ENCODE results near the gene PLEKHM3.
"Not testable (repeated sequence)": the region's sequence is repeated elsewhere in the genome, so short reads cannot be mapped to it uniquely, and the experiment has no call there.

PLEKHM3 gene

DNA sequence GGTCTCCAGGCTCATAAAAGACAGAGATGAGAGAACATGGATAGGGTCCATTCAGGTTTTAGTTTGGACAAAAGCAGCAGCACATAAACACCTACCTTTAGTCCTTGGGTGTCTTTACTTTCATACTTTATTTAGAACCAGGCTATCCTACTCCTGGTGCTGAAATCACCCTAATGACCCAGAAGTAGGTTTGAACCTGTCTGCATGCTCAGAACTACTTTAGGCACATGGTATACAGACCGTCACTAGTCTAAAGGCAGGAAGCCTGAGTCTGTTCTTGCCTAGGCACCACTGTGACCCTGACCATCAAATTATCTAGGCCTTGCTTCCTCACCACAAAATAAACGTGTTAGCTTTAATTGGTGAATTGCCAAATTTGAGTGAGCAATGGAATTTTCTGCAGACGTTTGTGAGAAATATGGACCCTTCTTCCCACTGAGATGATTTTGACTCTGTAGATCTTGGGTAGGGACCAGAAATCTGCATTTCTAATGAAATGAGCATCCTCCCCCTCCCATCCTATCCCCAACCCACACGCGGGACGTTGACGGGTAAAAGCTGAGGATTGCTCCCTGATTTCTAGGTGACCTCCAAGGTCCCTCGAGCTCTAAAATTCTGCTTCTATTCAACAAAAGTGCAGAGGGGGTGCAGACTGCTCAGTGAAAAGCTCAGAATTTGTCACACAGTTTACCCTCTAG is 75.1 kb downstream of the PLEKHM3 start:
- no peak for DNase-seq

DNA sequence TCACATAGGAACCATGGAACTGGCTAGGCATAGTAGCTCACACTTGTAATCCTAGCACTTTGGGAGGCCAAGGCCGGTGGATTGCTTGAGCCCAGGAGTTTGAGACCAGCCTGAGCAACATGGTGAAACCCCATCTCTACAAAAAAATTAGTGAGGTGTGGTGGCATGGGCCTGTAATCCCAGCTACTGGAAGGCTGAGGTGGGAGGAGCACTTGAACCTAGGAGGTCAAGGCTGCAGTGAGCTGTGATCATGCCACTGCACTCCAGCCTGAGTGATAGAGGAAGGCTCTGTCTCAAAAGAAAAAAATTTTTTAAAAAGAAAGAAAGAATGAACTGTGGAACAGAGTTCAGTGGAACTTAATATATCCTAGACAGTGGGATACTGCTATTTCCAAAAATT is 76.1 kb downstream of the PLEKHM3 start:
- not testable (repeated sequence) for DNase-seq

DNA sequence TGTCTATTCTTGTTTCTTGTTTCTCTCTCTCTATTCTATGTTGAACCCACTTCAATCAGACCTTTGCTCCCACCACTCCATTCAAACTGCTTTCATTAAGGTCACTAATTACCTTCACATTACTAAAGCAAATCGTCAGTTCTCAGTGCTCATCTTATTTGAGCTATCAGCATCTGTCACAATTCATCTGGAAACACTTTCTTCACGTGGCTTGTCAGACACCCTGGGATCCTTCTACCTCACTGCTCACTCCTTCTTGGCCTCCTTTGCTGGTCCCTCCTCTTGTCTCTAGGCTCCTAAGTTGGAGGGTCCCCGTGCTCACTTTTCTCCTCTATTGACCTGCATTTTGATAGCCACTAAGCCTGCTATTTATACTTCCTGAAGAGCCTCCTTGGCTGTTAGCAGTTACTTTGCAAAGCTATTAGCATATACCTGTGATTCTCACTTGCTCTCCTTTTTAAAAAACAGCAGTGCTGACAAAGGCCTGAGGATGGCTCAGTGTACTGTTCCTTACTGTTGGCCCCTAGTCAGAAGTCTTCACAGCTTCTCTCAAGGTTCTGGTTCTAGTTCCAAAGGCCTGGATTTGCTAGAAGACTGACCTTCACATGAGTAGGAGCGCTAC is 80.2 kb downstream of the PLEKHM3 start:
- DNase-seq, result no peak

DNA sequence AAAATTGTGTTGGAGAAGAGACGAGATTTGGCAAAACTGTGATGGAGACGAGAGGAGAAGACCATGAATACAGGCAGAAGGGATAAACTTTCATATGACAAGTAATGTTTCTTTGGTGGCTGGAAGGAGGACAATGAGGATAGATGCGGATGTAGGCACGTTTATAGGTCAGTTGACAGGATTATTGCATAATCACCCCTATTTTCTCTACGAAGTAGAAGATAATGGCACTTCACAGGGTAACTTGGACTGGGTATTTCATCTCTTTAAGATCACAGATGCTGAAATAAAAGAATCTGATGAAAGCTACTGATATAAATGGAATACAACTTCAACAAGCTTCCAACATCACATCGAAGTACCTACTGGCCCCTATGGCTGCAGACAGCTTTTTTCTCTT is 81.0 kb downstream of the PLEKHM3 start:
- DNase-seq, result no peak

DNA sequence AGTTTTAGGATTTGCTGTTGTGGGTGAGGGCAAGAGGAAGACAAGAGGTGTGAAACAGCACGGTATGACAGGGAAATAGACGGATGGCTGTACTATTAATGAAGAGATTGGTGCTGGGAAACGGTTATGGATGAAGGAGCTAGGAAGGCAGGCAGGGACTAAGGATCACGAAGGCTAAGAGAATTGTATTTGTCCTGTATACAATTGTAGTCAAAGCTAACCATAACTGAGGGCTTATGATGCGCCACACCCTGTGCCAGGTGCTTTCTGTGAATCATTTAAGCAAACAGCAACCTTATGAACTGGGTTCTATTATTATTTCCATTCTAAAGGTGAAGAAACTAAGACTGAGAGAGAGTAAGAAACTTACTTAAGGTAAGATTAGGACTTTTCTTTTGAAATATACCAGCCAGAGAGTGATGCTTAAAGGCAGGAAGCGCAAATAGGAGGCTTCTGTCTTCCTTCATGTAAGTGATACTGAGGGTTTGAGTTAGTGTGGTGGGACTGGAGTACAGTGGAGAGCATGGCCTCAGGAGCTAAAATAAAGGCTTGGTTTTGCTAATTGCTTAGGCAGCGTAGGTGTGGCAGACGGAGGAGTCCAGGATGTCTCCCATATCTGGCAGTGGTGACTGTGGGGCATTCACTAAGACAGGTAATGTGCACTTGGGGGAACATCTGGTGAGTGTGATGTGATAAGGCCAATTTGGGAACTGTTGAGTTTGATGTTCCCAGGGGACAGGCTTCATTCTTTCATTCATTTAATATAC is 85.8 kb downstream of the PLEKHM3 start:
- DNase-seq, result no peak

DNA sequence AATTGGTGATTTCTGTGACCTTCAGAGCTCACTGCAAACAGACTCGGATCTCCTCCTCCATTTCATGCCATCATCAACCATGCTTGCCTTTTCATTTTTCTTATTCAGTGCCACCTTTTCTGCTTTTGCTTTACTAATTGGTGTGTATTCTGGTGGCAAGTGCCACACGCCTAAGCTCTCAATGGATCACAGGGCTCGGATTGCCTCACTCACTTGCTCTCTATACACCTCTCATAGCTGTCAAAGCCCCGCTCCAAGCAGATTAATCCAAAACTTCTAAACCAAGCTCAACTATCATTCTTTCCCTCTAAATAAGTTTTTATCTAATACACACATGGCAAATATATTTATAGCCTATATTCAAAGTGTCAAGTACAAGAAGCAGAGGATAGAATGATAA is 86.4 kb downstream of the PLEKHM3 start:
- no peak for DNase-seq

DNA sequence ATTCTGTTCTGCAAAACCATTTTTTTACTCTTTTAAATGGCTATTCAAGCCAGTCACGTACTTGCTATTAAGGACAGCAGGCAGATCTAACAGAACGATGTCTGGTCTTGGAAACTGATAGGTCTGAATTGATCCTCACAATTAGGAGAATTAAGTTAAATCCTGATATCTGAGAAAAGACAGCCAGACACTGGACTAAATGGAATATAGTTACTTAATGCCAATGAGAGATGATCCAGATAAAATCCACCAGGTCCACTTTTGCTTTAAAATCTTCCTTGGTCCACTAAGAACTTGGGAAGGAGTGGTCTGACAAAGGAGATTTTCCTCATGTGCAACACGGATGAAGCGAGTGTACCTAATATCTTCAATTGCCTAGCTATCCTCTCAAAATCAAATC is 86.9 kb downstream of the PLEKHM3 start:
- no peak for DNase-seq

DNA sequence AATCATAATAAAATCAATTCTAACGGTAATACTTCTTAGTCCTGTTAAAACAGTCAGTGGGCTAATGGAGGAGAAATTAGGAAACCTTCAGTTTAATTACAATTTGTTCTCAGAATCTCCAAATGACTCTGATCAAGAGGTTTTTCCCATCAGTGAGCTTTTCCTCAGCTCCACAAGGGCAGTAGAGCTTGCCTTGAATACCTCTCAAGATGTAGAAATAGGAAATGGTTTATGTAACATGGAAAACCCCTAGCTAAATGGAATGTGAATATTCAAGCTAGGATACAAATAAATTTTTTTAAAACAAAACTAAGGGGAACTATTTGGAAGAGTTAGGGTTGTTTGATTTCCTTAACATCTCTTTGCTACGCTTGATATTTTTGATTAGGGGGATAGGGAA is 87.5 kb downstream of the PLEKHM3 start:
- no peak for DNase-seq

DNA sequence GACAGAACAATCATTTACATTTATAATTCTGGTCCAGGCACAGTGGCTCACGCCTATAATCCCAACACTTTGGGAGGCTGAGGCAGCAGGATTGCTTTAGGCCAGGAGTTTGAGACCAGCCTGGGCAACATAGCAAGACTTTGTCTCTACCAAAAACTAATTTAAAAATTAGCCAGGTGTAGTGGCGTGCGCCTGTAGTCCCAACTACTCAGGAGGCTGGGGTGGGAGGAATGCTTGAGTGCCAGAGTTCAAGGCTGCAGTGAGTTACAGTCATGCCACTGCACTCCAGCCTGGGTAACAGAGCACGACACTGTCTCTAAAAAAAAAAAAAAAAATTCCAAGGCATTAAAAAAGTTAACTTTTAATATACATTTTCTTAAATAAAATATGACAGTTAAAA is 88.1 kb downstream of the PLEKHM3 start:
- DNase-seq, result no peak

DNA sequence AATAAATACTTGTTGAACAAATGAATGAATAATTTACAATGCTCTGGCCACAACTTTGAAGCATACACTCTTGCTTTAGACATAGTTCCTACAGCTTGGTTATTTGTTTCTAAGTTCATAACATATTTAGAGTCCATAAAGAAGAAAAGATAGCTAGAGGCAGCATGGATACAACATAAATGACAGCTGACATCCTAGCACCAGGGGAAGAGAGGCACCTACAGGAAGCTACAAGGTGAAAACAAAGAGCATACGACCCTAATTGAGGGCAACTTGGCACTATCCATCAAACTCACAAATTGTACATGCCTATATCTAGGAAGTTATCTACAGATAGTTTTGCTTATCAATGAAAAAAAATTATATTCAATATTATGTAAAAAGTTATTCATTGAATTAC is 88.9 kb downstream of the PLEKHM3 start:
- no peak for DNase-seq

DNA sequence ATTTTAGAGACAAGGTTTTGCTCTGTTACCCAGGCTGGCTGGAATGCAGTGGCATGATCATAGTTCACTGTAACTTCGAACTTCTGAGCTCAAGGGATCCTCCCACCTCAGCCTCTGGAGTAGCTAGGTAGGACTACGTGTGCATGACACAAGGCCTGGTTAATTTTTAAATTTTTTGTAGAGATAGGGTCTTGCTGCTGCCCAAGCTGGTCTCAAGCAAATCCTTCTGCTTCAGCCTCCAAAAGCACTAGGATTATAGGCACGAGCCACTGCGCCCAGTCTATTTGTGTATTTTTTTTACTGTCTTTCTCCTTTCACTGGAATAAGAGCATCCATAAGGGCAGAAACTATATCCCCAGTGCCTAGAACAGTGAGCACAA is 89.3 kb downstream of the PLEKHM3 start:
- DNase-seq, result no peak

DNA sequence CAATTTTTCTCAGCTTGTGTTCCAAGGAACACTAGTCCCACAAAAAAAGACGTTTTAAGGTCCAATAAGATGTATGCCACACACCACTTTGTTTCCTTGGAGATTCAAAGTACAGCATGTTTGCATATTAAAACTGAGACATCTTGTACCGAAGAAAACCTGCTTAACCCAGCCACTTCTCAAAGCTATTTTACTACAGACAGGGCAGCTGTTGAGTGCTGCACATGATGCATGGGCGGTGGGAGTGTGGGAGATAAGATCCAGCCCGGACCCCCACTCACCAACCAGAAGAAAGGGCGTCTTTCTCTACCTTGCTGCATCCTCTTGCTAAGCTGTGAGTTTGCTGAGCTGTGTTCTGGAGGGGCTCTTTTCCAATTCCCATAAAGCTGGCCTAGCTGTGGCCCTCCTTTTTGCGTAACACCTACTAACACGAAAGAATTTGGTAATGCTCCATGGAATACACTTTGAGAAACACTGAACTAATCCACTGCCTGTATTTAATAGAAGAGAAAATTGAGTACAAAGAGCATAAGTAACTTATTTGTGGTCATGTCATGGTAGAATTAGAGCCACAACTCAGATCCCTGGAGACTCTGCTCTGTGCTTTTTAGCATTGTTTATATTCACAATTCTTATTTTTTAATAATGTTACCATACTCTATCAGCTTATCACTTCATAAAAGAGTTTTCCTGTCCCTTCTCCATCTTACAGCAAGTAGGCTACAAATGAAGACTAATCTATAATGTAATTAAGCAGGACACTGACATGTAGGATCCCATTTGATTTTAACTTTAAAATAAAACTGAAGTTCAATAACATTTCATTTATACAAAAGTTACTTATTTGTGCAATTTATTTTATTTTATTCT is 90.0 kb downstream of the PLEKHM3 start:
- DNase-seq, result no peak

DNA sequence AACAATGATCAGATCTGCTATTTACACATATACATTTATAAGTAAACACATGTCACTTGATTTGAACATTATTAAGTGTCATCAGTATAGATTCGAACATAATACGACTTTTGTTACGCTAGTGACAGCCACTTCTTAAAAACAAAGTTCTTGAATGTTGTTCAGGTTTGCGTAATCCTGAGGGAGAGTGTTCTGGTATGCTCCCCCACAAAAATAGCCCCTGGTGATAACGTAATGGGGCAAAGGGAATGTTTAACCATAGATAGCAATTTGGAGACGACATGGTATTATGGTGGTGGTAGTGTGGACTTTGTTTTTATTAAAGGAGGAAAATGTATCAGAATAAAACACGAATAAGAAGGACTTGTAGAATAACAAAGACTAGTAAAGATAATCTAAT is 90.6 kb downstream of the PLEKHM3 start:
- DNase-seq, result no peak

DNA sequence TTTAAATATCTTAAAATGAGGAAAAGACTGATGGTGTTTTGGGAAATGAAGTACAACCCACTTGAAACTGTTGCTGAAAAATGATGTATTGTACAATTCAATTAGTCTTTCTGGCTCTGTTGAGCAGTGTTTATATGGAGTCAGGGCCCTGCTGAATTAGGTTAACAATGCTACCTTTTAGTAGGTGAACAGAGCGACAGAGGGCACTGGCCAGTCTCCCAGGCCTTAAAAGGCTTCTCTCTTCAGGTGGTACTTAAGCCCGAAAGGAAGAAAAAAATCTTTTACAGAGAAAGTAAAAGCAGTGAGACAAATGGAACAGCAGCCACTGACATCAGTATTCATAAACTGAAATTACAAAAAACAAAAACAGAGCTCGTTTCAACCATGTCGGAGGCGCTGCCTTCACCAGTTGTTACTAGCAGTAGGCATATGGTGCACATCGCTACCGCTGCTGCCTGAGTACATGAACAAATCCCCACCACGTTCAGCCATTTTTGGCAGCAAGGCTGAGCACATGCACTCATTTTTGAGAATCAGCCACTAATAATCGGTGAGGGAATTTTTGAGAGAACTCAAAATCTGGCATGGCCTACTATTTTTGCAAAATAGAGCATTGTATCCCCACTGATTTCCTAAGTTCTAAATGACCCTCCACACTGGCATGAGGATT is 91.8 kb downstream of the PLEKHM3 start:
- no peak for DNase-seq

DNA sequence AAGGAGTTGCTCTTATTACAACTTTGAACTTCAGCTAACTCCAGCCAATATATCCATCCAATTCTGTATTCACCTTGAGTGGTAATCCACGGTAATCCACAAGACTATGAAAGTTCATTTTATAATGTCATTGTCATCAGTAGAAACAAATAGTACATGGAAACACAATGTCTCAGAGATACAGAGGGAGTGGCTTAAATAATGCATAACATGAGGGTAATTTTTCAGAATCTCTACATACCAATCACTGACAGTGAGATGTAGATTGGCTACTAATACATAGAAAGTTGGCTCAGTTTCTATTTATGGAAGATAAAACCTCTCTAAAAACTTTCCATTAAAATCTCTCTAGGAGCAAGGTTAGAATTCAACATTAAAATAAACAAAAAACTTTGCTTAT is 93.2 kb downstream of the PLEKHM3 start:
- DNase-seq, result no peak

DNA sequence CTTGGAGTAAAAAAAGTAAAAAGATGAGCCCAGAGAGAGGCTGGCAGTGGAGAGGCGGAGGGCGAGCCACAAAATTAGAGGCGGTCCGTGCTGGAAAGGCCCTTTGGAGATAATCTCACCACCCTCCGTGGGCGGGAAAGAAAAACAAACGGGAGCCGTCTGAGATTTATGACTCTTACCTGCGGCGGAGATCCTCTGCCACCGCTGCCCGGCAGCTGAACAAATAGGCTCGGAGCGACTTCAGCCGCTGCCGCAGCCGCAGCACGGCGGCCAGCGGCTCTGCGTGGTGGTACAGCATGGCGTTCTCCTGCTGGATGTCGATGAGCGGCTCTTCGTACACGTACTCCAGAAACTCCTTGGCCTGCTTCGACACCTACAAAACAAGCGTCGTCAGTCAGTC is 94.6 kb downstream of the PLEKHM3 start:
- DNase-seq, result no peak

DNA sequence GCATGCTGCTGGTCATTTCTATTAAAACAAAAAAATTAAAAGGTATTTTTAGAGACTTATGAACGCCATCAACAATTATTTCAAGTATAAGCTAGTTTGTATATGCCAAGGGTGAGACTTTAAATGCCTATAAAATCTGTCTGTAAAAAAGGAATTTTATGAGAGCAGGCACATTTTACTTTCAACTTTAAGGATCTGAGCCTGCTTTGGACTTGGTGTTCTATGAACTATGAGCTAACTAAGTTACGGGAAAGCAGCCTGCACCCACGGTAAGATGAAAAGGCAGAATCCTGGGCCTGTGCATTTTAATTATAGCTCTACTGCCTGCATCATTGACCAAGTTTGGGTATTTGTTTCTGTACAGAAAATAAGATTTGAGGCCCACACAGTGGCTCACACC is 95.4 kb downstream of the PLEKHM3 start:
- no peak for DNase-seq

DNA sequence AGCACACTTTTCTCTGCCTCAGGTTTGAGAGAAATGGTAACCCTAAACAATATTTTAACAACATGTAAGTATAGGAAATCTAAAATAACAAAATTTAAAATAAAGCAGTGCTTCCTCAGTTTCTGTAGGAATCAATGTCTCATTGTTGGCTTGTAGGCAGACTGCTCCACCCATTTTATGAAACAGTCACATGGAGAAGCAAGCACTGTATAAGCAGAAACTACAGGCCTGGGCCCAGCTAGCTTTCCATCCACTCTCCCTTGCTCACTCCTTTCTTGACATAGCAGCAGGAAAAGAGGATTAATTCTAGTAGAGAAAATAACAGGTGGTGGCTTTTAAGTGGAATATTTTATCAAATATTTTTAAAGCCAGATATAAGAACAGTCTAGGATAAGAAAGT is 97.2 kb downstream of the PLEKHM3 start:
- no peak for DNase-seq

DNA sequence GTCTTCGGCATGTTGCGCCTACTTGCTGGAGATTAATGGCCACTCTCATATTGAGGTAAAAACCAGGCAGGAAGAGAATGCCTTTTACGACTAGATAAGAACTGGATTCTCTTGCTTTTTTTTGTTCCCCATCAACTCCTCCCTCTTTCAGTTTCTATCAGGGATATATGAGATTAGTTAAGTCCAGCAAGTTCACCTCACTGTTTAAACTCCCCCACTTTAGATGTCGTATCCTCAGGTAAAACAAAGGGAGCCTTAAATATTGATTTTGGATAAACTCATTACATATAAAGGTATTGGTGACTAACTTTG is 98.4 kb downstream of the PLEKHM3 start:
- no peak for DNase-seq

DNA sequence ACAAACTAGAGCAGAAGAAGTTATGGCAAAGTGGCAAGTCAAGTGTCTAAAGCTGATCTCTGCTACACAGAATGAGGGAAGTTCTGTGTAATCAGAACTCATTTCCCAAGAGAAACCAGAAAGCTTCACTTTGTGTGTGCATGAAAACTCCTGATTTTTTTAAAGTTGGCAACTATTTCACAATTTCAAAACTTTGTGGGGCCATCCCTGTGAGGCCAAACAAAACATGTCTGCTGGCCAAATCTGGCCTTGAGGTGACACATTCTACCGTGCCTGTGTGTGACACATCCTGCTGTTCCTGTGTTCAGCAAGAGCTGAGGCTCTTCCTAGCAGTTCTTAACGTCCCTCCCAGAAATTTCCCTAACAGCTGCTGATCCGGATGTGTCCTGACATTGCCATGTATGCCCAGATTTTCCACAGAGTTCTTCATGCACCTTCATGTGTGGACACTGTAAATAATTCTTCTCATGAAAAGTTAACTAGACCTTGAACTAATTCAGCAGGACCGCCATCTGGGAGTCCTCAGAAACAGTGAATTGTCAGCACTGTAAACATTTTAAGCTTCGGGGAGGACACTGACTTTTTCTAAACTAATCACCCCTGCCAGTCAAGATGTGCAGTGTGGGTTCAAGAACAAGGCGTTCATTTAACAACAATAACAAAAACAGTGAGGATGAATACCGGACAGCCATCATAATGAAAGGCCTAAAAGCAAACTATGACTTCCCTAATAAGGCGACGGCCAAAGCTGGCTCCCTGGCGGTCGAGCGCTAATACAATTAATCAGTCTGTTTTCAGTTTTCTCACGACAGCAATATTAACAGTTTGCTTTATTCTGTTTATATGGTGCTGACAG is 99.0 kb downstream of the PLEKHM3 start:
- DNase-seq, result no peak

DNA sequence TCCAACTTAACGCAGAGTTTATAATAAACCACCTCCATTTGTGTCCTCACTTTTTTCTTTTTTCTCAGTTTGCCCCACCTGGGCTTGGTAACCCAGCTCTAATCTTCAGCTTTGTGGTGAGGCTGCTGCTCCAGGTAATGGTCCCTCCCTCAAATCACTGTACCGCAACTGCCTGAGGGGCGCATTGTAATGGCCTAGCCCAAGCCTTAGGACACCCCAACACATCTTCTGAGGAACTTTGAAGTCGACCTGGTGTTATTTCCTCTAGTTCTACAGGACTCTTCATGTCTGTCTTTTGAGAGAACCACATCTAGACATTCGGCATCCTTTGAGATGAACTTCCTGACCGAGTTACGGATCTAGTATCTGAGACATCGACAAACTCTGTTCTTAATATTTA is 99.7 kb downstream of the PLEKHM3 start:
- DNase-seq, result no peak

DNA sequence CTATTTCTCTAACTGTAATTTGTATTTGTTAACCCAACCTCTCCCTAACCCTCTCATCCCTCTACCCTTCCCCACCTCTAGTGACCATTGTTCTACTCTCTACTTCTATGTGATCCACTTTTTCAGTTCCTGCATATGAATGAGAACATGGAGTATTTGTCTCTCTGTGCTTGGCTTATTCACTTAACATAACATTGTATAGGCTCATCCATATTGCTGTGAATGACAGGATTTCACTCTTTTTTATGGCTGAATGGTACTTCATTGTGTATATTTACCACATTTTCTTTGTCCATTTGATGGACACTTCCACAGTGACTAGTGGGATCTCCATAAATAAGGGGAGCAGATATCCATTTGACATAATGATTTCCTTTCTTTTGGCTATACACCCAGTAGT is 103.7 kb downstream of the PLEKHM3 start:
- DNase-seq, result no peak
